ENCODE results near the gene BACH2.

Gene BACH2

GRCh38 chr6:90025523-90026061, 271.1 kb downstream of the BACH2 start:
- Histone ChIP-seq H3K4me2 (ENCODE audit: low read length) (no peak overlapping the region), H3K27me3 (ENCODE audit: control insufficient read depth, low read length) (no peaks in the 10 kb centered on the region), H3K27ac (ENCODE audit: low read depth, low read length) (no peak overlapping the region)

GRCh38 chr6:90024633-90025032, 272.0 kb downstream of the BACH2 start:
- Histone ChIP-seq H3K4me1 (ENCODE audit: control insufficient read depth, low read length) (peaks cover 2% of the 10 kb centered on the region; the same call in 1 of the 2 replicates), H3K36me3 (ENCODE audit: control insufficient read depth, low read length) (peaks cover 97% of the 10 kb centered on the region), H3K4me2 (ENCODE audit: low read length) (no peak overlapping the region), H3K27me3 (ENCODE audit: control insufficient read depth, low read length) (no peaks in the 10 kb centered on the region), H3K27ac (ENCODE audit: low read depth, low read length) (no peak overlapping the region), H4K20me1 (ENCODE audit: control insufficient read depth, insufficient read depth, low read depth, low read length) (peaks cover 36% of the 10 kb centered on the region), H3K79me2 (ENCODE audit: control insufficient read depth, low read length) (peaks cover 99% of the 10 kb centered on the region), H3K9me3 (ENCODE audit: control insufficient read depth, insufficient read depth, low read length) (no peaks in the 10 kb centered on the region), H3F3A (ENCODE audit: control insufficient read depth, insufficient read depth) (peaks cover 28% of the 10 kb centered on the region), H3K9me2 (replicated peaks; ENCODE audit: control insufficient read depth, low read length) (no peaks in the 10 kb centered on the region), H3K4me3 (ENCODE audit: low read length) (no peak overlapping the region)
- TF ChIP-seq CTCF (IDR thresholded peaks at IDR 0.05; ENCODE audit: low read depth, low read length, poor library complexity, severe bottlenecking) (no peak), EZH2phosphoT487 (IDR thresholded peaks at IDR 0.05; ENCODE audit: borderline replicate concordance, low read length) (no peak)

More at GRCh38 chr6:90025523-90026061, 271.1 kb downstream of the BACH2 start:
- Histone ChIP-seq H3K9me2 (replicated peaks; ENCODE audit: control insufficient read depth, low read length) (no peaks in the 10 kb centered on the region), H3K36me3 (ENCODE audit: control insufficient read depth, low read length) (peaks cover 94% of the 10 kb centered on the region), H3K79me2 (ENCODE audit: control insufficient read depth, low read length) (peaks cover 98% of the 10 kb centered on the region), H4K20me1 (ENCODE audit: control insufficient read depth, insufficient read depth, low read depth, low read length) (peaks cover 35% of the 10 kb centered on the region), H3K4me1 (ENCODE audit: control insufficient read depth, low read length) (peaks cover 2% of the 10 kb centered on the region; the same call in 1 of the 2 replicates), H3K9me3 (ENCODE audit: control insufficient read depth, insufficient read depth, low read length) (no peaks in the 10 kb centered on the region), H3F3A (ENCODE audit: control insufficient read depth, insufficient read depth) (peaks cover 26% of the 10 kb centered on the region), H3K4me3 (ENCODE audit: low read length) (no peak overlapping the region)
- TF ChIP-seq CTCF (IDR thresholded peaks at IDR 0.05; ENCODE audit: low read depth, low read length, poor library complexity, severe bottlenecking) (no peak), EZH2phosphoT487 (IDR thresholded peaks at IDR 0.05; ENCODE audit: borderline replicate concordance, low read length) (no peak)

GRCh38 chr6:90021711-90022110, 274.9 kb downstream of the BACH2 start:
- Histone ChIP-seq H3K4me1 (ENCODE audit: control insufficient read depth, low read length) (no peaks in the 10 kb centered on the region; the same call in 1 of the 2 replicates), H3K27me3 (ENCODE audit: control insufficient read depth, low read length) (no peaks in the 10 kb centered on the region), H3F3A (ENCODE audit: control insufficient read depth, insufficient read depth) (peaks cover 41% of the 10 kb centered on the region), H3K9me2 (replicated peaks; ENCODE audit: control insufficient read depth, low read length) (no peaks in the 10 kb centered on the region), H3K4me3 (ENCODE audit: low read length) (no peak overlapping the region), H3K79me2 (ENCODE audit: control insufficient read depth, low read length) (peaks cover 97% of the 10 kb centered on the region), H4K20me1 (ENCODE audit: control insufficient read depth, insufficient read depth, low read depth, low read length) (peaks cover 15% of the 10 kb centered on the region), H3K36me3 (ENCODE audit: control insufficient read depth, low read length) (peaks cover 97% of the 10 kb centered on the region), H3K4me2 (ENCODE audit: low read length) (no peak overlapping the region), H3K27ac (ENCODE audit: low read depth, low read length) (no peak overlapping the region), H3K9me3 (ENCODE audit: control insufficient read depth, insufficient read depth, low read length) (no peaks in the 10 kb centered on the region)
- TF ChIP-seq CTCF (IDR thresholded peaks at IDR 0.05; ENCODE audit: low read depth, low read length, poor library complexity, severe bottlenecking) (no peak), EZH2phosphoT487 (IDR thresholded peaks at IDR 0.05; ENCODE audit: borderline replicate concordance, low read length) (no peak)
